SK-N-SH (cell line): Measurements from ENCODE around the gene SEC14L2. TPM values are rescaled to one million over a fixed set of nuclear protein-coding genes. Genes with fewer than 3 reads are reported as not detected.

Source experiments
- CTCF ChIA-PET: fragments of 300-600, 350-600 bp; formaldehyde crosslinking; extraction: SDS; loops from one replicate; lab custom pipeline; 2021; lab: Yijun Ruan, JAX
- POLR2A ChIA-PET: fragments of 350-600 bp; sonication (Branson Sonifier 250); formaldehyde crosslinking; extraction: SDS; loops from one replicate; lab custom pipeline; 2020; ENCODE audit warnings: antibody characterized with exemption, inconsistent platforms; lab: Yijun Ruan, JAX
- DNase-seq: peaks from one replicate; pipeline ENCODE4 v3.0.0; 2012
- H2AFZ ChIP-seq: fragments of 200-600 bp; sonication (generic); 2 replicates; pipeline ENCODE4 v1.8.1; 2016; ENCODE audit warnings: antibody characterized with exemption, mild to moderate bottlenecking, low read depth
- H3F3A ChIP-seq: fragments of 200-600 bp; sonication (generic); replicated peaks from 2 replicates; pipeline ENCODE3; 2016; ENCODE audit warnings: antibody characterized with exemption, mild to moderate bottlenecking; ENCODE audit not compliant: insufficient read depth
- H3K27ac ChIP-seq, 2 experiments: fragments of 200-500 bp in 1 of 2; fragments of 200-600 bp in 1 of 2; sonication (Bioruptor generic) in 1 of 2; sonication (generic), shearing (Covaris generic) in 1 of 2; 2 replicates each; pipeline versions ENCODE4 v1.5.1 to v1.6.1; 2014 to 2016; ENCODE audit warnings: low read depth in 2 of 2, inconsistent platforms in 1 of 2, low read length in 1 of 2, mild to moderate bottlenecking in 1 of 2, mixed read lengths in 1 of 2
- H3K27me3 ChIP-seq: fragments of 200-600 bp; sonication (generic), shearing (Covaris generic); 2 replicates; pipeline ENCODE4 v1.6.1; 2016; ENCODE audit warnings: mixed run types; ENCODE audit not compliant: insufficient read depth
- H3K36me3 ChIP-seq, 2 experiments: fragments of 200-500 bp in 1 of 2; fragments of 200-600 bp in 1 of 2; sonication (Bioruptor generic) in 1 of 2; sonication (generic) in 1 of 2; replicated peaks in 1 of 2; 2 replicates each; pipeline versions ENCODE3 to v1.5.1; 2014 to 2016; ENCODE audit warnings: low read length in 1 of 2, mild to moderate bottlenecking in 1 of 2; ENCODE audit not compliant: insufficient read depth in 2 of 2, control insufficient read depth in 1 of 2
- H3K4me1 ChIP-seq, 2 experiments: fragments of 200-500 bp in 1 of 2; fragments of 200-600 bp in 1 of 2; sonication (Bioruptor generic) in 1 of 2; sonication (generic), shearing (Covaris generic) in 1 of 2; 2 replicates each; pipeline versions ENCODE4 v1.5.1 to v1.6.1; 2014 to 2016; ENCODE audit warnings: low read depth in 1 of 2, low read length in 1 of 2, mixed run types in 1 of 2; ENCODE audit not compliant: insufficient read depth in 2 of 2, control insufficient read depth in 1 of 2
- H3K4me2 ChIP-seq: fragments of 200-600 bp; sonication (generic), shearing (Covaris generic); 2 replicates; pipeline ENCODE4 v1.6.1; 2017; ENCODE audit warnings: mixed run types
- H3K4me3 ChIP-seq, 2 experiments: fragments of 200-500 bp in 1 of 2; fragments of 200-600 bp in 1 of 2; sonication (Bioruptor generic) in 1 of 2; sonication (generic), shearing (Covaris generic) in 1 of 2; 2 replicates each; pipeline versions ENCODE4 v1.5.1 to v1.8.1; 2014 to 2016; ENCODE audit warnings: low read depth in 2 of 2, inconsistent platforms in 1 of 2, low read length in 1 of 2, mild to moderate bottlenecking in 1 of 2, mixed read lengths in 1 of 2, moderate library complexity in 1 of 2
- H3K79me2 ChIP-seq: fragments of 200-600 bp; sonication (generic); 2 replicates; pipeline ENCODE4 v1.8.1; 2017; ENCODE audit warnings: mild to moderate bottlenecking; ENCODE audit not compliant: insufficient read depth
- H3K9ac ChIP-seq: fragments of 200-600 bp; sonication (generic); 2 replicates; pipeline ENCODE4 v1.6.1; 2017; ENCODE audit warnings: mixed run types
- H3K9me2 ChIP-seq: fragments of 200-600 bp; sonication (generic); 2 replicates; pipeline ENCODE4 v1.6.1; 2017; ENCODE audit warnings: mixed run types
- H3K9me3 ChIP-seq: fragments of 200-600 bp; sonication (generic); 2 replicates; pipeline ENCODE4 v1.6.1; 2017; ENCODE audit warnings: mixed run types, mild to moderate bottlenecking, moderate library complexity
- H4K20me1 ChIP-seq: fragments of 200-600 bp; sonication (generic); 2 replicates; pipeline ENCODE4 v1.6.1; 2017; ENCODE audit warnings: mild to moderate bottlenecking, mixed run types; ENCODE audit not compliant: insufficient read depth
- CTCF ChIP-seq: fragments of 200-600 bp; sonication (generic); IDR thresholded peaks from 2 replicates; pipeline ENCODE4 v1.6.1; 2017; ENCODE audit warnings: antibody characterized with exemption, mild to moderate bottlenecking, moderate library complexity
- EP300 ChIP-seq, 2 experiments: IDR thresholded peaks; 2 replicates each; pipeline versions ENCODE4 v1.4.0 to v1.6.1; 2012; ENCODE audit warnings: borderline replicate concordance in 1 of 2, low read depth in 1 of 2, low read length in 1 of 2
- FOSL2 ChIP-seq: IDR thresholded peaks from 2 replicates; pipeline ENCODE4 v1.4.0; 2012; ENCODE audit warnings: low read depth, mild to moderate bottlenecking, moderate library complexity, borderline replicate concordance
- GABPA ChIP-seq: IDR thresholded peaks from 2 replicates; pipeline ENCODE4 v1.4.0; 2012; ENCODE audit warnings: low read depth, mild to moderate bottlenecking
- GATA2 ChIP-seq: sonication (generic); formaldehyde crosslinking; IDR thresholded peaks from 2 replicates; pipeline ENCODE4 v1.5.0; 2020; ENCODE audit warnings: mild to moderate bottlenecking, missing genetic modification reagents
- JUND ChIP-seq: IDR thresholded peaks from 2 replicates; pipeline ENCODE4 v1.4.0; 2012
- MEF2A ChIP-seq: IDR thresholded peaks from 2 replicates; pipeline ENCODE4 v1.4.0; 2012; ENCODE audit warnings: low read depth, borderline replicate concordance
- MXI1 ChIP-seq: IDR thresholded peaks from 2 replicates; pipeline ENCODE4 v1.6.1; 2012; ENCODE audit warnings: mild to moderate bottlenecking, low read depth, low read length, improper control_type of control experiment
- NFIC ChIP-seq: IDR thresholded peaks from 2 replicates; pipeline ENCODE4 v1.4.0; 2012; ENCODE audit warnings: borderline replicate concordance
- NRF1 ChIP-seq: IDR thresholded peaks from 2 replicates; pipeline ENCODE4 v1.6.1; 2012; ENCODE audit warnings: low read depth, mild to moderate bottlenecking, low read length
- POLR2AphosphoS5 ChIP-seq: IDR thresholded peaks from 2 replicates; pipeline ENCODE4 v1.6.1; 2012; ENCODE audit warnings: low read depth, low read length
- RCOR1 ChIP-seq: fragments of 150-350 bp; IDR thresholded peaks from 2 replicates; pipeline ENCODE4 v1.6.1; 2017; ENCODE audit warnings: antibody characterized with exemption, low read length
- REST ChIP-seq: IDR thresholded peaks from 2 replicates; pipeline ENCODE4 v1.6.1; 2012; ENCODE audit warnings: mild to moderate bottlenecking, low read depth, low read length, moderate library complexity
- SIN3A ChIP-seq: IDR thresholded peaks from 2 replicates; pipeline ENCODE4 v1.6.1; 2012; ENCODE audit warnings: low read depth, mild to moderate bottlenecking, low read length, moderate library complexity, borderline replicate concordance
- TCF12 ChIP-seq: IDR thresholded peaks from 2 replicates; pipeline ENCODE4 v1.4.0; 2012
- USF1 ChIP-seq: IDR thresholded peaks from 2 replicates; pipeline ENCODE4 v1.4.0; 2012; ENCODE audit warnings: low read depth, borderline replicate concordance
- YY1 ChIP-seq: IDR thresholded peaks from 2 replicates; pipeline ENCODE4 v1.4.0; 2012; ENCODE audit warnings: low read depth, mild to moderate bottlenecking
- WGBS: methylation state at CpG from one replicate; pipeline ENCODE4 v1.1.6; 2017; ENCODE audit warnings: low lambda C conversion rate; 5-methylcytosine and 5-hydroxymethylcytosine counted together
- polyA plus RNA-seq, 3 experiments: library from polyadenylated mRNA; depleted of rRNA; stranded (reverse); fragments of >200 nt; gene quantifications; 2 replicates each; pipeline ENCODE4 v1.2.3, GENCODE V29; 2012
- TF ChIP-seq, protein P1 (sequence below): IDR thresholded peaks from 2 replicates; pipeline ENCODE4 v1.4.0; 2012; ENCODE audit warnings: low read depth, borderline replicate concordance
- TF ChIP-seq, protein P2 (sequence below): fragments of 150-350 bp; IDR thresholded peaks from 2 replicates; pipeline ENCODE4 v1.6.1; 2016; ENCODE audit warnings: mild to moderate bottlenecking, low read depth, low read length
- TF ChIP-seq, protein P3 (sequence below): IDR thresholded peaks from 2 replicates; pipeline ENCODE4 v1.4.0; 2012; ENCODE audit warnings: low read depth

SEC14L2 gene
- polyA plus RNA-seq, 1 of the 3 experiments (the other 2 are of a cell fraction), result 14.0 TPM

GRCh38 chr22:30358541-30358940 lies 38.3 kb upstream of the SEC14L2 start:
- ChIA-PET POLR2A (interaction anchor here (1.3 kb wide), 1 partner anchor 16 kb away, joined by 3 read pairs; no protein-coding TSS in a partner anchor), CTCF (interaction anchor here (0.9 to 3.2 kb wide), 5 partner anchors 12 to 72 kb away, joined by 3 to 11 read pairs (median 3); partner anchors contain the start of gene RNF215)
- H4K20me1 ChIP-seq, result peaks cover 28% of the 10 kb centered on the region
- no peak overlapping the region for H3K27ac ChIP-seq
- H3K4me2 ChIP-seq, result no peak overlapping the region
- no peaks in the 10 kb centered on the region for H3F3A ChIP-seq
- H3K36me3 ChIP-seq, result peaks cover 3 to 5% of the 10 kb centered on the region in 2 experiments
- no peak overlapping the region for H2AFZ ChIP-seq
- no peaks in the 10 kb centered on the region for H3K9me3 ChIP-seq
- H3K4me1 ChIP-seq, result peaks cover 12 to 14% of the 10 kb centered on the region in 2 experiments; a peak in 2 of 4 replicates
- no peaks in the 10 kb centered on the region for H3K9me2 ChIP-seq
- H3K79me2 ChIP-seq, result peaks cover 31% of the 10 kb centered on the region
- no peak overlapping the region for H3K9ac ChIP-seq
- WGBS, result 98% methylated on average over 6 of the region's 6 CpGs
- TF ChIP-seq, protein P1, sequence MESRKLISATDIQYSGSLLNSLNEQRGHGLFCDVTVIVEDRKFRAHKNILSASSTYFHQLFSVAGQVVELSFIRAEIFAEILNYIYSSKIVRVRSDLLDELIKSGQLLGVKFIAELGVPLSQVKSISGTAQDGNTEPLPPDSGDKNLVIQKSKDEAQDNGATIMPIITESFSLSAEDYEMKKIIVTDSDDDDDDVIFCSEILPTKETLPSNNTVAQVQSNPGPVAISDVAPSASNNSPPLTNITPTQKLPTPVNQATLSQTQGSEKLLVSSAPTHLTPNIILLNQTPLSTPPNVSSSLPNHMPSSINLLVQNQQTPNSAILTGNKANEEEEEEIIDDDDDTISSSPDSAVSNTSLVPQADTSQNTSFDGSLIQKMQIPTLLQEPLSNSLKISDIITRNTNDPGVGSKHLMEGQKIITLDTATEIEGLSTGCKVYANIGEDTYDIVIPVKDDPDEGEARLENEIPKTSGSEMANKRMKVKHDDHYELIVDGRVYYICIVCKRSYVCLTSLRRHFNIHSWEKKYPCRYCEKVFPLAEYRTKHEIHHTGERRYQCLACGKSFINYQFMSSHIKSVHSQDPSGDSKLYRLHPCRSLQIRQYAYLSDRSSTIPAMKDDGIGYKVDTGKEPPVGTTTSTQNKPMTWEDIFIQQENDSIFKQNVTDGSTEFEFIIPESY, result no peak
- TF ChIP-seq POLR2AphosphoS5, result no peak
- no peak for TF ChIP-seq EP300 (IDR thresholded peaks at IDR 0.05; ENCODE audit: borderline replicate concordance in 1 of 2, low read depth in 1 of 2, low read length in 1 of 2)
- no peak for TF ChIP-seq REST
- TF ChIP-seq NFIC, result no peak
- no peak for TF ChIP-seq MEF2A
- no peak for TF ChIP-seq JUND
- no peak for TF ChIP-seq RCOR1
- no peak for TF ChIP-seq NRF1
- TF ChIP-seq, protein P2, sequence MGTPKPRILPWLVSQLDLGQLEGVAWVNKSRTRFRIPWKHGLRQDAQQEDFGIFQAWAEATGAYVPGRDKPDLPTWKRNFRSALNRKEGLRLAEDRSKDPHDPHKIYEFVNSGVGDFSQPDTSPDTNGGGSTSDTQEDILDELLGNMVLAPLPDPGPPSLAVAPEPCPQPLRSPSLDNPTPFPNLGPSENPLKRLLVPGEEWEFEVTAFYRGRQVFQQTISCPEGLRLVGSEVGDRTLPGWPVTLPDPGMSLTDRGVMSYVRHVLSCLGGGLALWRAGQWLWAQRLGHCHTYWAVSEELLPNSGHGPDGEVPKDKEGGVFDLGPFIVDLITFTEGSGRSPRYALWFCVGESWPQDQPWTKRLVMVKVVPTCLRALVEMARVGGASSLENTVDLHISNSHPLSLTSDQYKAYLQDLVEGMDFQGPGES, result no peak
- no peak for TF ChIP-seq SIN3A
- TF ChIP-seq FOSL2, result no peak
- TF ChIP-seq TCF12, result no peak
- TF ChIP-seq, protein P3, sequence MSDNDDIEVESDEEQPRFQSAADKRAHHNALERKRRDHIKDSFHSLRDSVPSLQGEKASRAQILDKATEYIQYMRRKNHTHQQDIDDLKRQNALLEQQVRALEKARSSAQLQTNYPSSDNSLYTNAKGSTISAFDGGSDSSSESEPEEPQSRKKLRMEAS, result no peak
- no peak for TF ChIP-seq USF1
- TF ChIP-seq GATA2 (CRISPR knock-in tag), result no peak
- no peak for TF ChIP-seq GABPA
- no peak for TF ChIP-seq MXI1
- TF ChIP-seq CTCF, result no peak
- TF ChIP-seq YY1, result no peak
- H3K27me3 ChIP-seq, result no peaks in the 10 kb centered on the region
- no peak for DNase-seq
- H3K4me3 ChIP-seq, result no peak overlapping the region
